ENCODE data around the gene DHRS3. TPM values are rescaled to one million over a fixed set of nuclear protein-coding genes. Genes with fewer than 3 reads are reported as not detected.
"Not testable (repeated sequence)": the region's sequence is repeated elsewhere in the genome, so short reads cannot be mapped to it uniquely, and the experiment has no call there.

Gene DHRS3
- total and polyA plus RNA-seq, 8 donors, result 15.1 to 103 (median 58.2) TPM

- intact Hi-C loops (cut with DNase I; ENCODE audit: low total_unique reads), result no loop called here
- WGBS, 5 donors, result 62 to 74% (median 64%) methylated on average over 6 to 17 of the region's 17 CpGs
- DNase-seq, result peak in 1 of 2 donors; percentile 75
Measured at GRCh38 chr1:12541274-12542137, 76.5 kb downstream of the DHRS3 start.

GRCh38 chr1:12540580-12541273 is 77.3 kb downstream of the DHRS3 start:
- DNase-seq, result no peak
- Histone ChIP-seq H3K36me3 (no peaks in the 10 kb centered on the region), H3K4me1 (peaks cover 21 to 47% (median 31%) of the 10 kb centered on the region in 4 donors), H3K27me3 (no peaks in the 10 kb centered on the region), H3K4me3 (peak overlapping the region in 2 of 4 donors; percentile 2 to 18), H3K27ac (peak overlapping the region; percentile 55 to 84 (median 79)), H3K9me3 (no peaks in the 10 kb centered on the region)
- intact Hi-C loops (cut with DNase I; ENCODE audit: low total_unique reads), result no loop called here
- WGBS, 5 donors, result 65 to 82% (median 72%) methylated on average over 14 to 17 of the region's 17 CpGs
- TF ChIP-seq CTCF (IDR thresholded peaks at IDR 0.05) (no peak), POLR2AphosphoS5 (IDR thresholded peaks at IDR 0.05) (no peak), EP300 (IDR thresholded peaks at IDR 0.05) (no peak), POLR2A (IDR thresholded peaks at IDR 0.05) (no peak)

More at GRCh38 chr1:12541274-12542137, 76.5 kb downstream of the DHRS3 start:
- no peak for TF ChIP-seq POLR2A (IDR thresholded peaks at IDR 0.05)
- no peaks in the 10 kb centered on the region for H3K36me3 ChIP-seq
- H3K9me3 ChIP-seq, result no peaks in the 10 kb centered on the region
- H3K27ac ChIP-seq, result peak overlapping the region; percentile 10 to 84 (median 79)
- H3K4me3 ChIP-seq, result no peak overlapping the region
- H3K27me3 ChIP-seq, result no peaks in the 10 kb centered on the region
- peaks cover 21 to 47% (median 31%) of the 10 kb centered on the region in 4 donors for H3K4me1 ChIP-seq

GRCh38 chr1:12539705-12540579 is 78.1 kb downstream of the DHRS3 start:
- peak; percentile 60 to 86 for DNase-seq
- Histone ChIP-seq H3K27me3 (no peaks in the 10 kb centered on the region), H3K4me1 (peaks cover 21 to 47% (median 31%) of the 10 kb centered on the region in 4 donors), H3K27ac (peak overlapping the region; percentile 55 to 84 (median 79)), H3K4me3 (peak overlapping the region in 3 of 4 donors; percentile 2 to 18 (median 9)), H3K36me3 (no peaks in the 10 kb centered on the region), H3K9me3 (no peaks in the 10 kb centered on the region)
- intact Hi-C loops (cut with DNase I; ENCODE audit: low total_unique reads), result no loop called here
- TF ChIP-seq POLR2AphosphoS5 (IDR thresholded peaks at IDR 0.05), result peak in 2 of 3 donors; percentile 6 to 89
- no peak for TF ChIP-seq POLR2A (IDR thresholded peaks at IDR 0.05)
- no peak for TF ChIP-seq CTCF (IDR thresholded peaks at IDR 0.05)
- TF ChIP-seq EP300 (IDR thresholded peaks at IDR 0.05), result peak; percentile 77
- 19 to 39% (median 31%) methylated on average over 13 to 34 of the region's 34 CpGs for WGBS, 5 donors

DNA sequence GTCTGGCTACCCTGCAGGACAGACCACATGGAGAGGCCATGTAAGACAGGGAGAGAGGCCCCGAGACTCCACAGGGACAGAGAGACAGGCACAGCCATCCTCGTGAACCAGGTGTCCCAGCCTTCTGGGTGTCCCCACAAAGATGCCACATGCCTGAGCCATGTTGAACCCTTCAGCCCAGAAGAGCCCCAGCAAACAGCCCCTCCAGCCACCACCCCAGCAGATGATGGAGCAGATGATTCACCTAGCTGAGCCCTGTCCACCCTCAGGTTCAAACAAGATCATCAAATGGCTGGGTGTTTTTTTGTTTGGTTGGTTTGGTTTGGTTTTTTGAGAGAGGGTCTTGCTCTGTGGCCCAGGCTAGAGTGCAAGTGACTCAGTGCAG is 78.7 kb downstream of the DHRS3 start:
- 92 to 100% (median 100%) methylated on average over 2 of the region's 2 CpGs; no CpG with 5 or more reads in 1 of the 5 donors for WGBS, 5 donors
- no peak for DNase-seq
- no peaks in the 10 kb centered on the region for H3K36me3 ChIP-seq
- peak overlapping the region in 4 of 5 donors; percentile 77 to 84 (median 79) for H3K27ac ChIP-seq
- intact Hi-C loops (cut with DNase I; ENCODE audit: low total_unique reads), result no loop called here
- no peak for TF ChIP-seq POLR2A (IDR thresholded peaks at IDR 0.05)
- no peak for TF ChIP-seq POLR2AphosphoS5 (IDR thresholded peaks at IDR 0.05)
- TF ChIP-seq EP300 (IDR thresholded peaks at IDR 0.05), result no peak
- TF ChIP-seq CTCF (IDR thresholded peaks at IDR 0.05), result no peak
- peaks cover 21 to 47% (median 31%) of the 10 kb centered on the region in 4 donors for H3K4me1 ChIP-seq
- no peaks in the 10 kb centered on the region for H3K27me3 ChIP-seq
- H3K9me3 ChIP-seq, result no peaks in the 10 kb centered on the region
- H3K4me3 ChIP-seq, result no peak overlapping the region

GRCh38 chr1:12538536-12538935 is 79.5 kb downstream of the DHRS3 start:
- H3K4me3 ChIP-seq; H3K27me3 ChIP-seq; DNase-seq; H3K9me3 ChIP-seq; intact Hi-C loops (cut with DNase I; ENCODE audit: low total_unique reads); H3K36me3 ChIP-seq: not testable (repeated sequence)
- 79 to 92% (median 86%) methylated on average over 3 of the region's 3 CpGs for WGBS, 5 donors
- Histone ChIP-seq H3K27ac (peak overlapping the region in 1 of 5 donors; percentile 84), H3K4me1 (peaks cover 21 to 39% (median 28%) of the 10 kb centered on the region in 4 donors)
